Tibial artery (tissue), 4 donors: ENCODE results near the gene CAMTA1.

Experiments used
- DNase-seq, 2 donors: peaks; one replicate each; pipeline ENCODE4 v3.0.0-alpha.2; 2019
- H3K27ac ChIP-seq, 2 donors: fragments of 200-600 bp; sonication (generic) in 1 of 2; 1 replicate in 1 of 2; 2 replicates in 1 of 2; pipeline ENCODE4 v1.5.1; 2018 to 2019; ENCODE audit warnings: mild to moderate bottlenecking in 1 of 2
- H3K27me3 ChIP-seq, 2 donors: fragments of 200-600 bp; sonication (generic) in 1 of 2; one replicate each; pipeline versions ENCODE4 v1.5.1 to v1.6.0; 2016 to 2019
- H3K36me3 ChIP-seq, 3 donors: fragments of 200-600 bp; sonication (generic) in 2 of 3; one replicate each; pipeline ENCODE4 v1.5.1; 2016 to 2019; ENCODE audit warnings: mild to moderate bottlenecking in 2 of 3
- H3K4me1 ChIP-seq, 4 donors: fragments of 200-600 bp; sonication (generic) in 2 of 4; 1 replicate in 3 of 4; 2 replicates in 1 of 4; pipeline ENCODE4 v1.5.1; 2016 to 2019
- H3K4me3 ChIP-seq, 2 donors: fragments of 200-600 bp; sonication (generic) in 1 of 2; 1 replicate in 1 of 2; 2 replicates in 1 of 2; pipeline ENCODE4 v1.5.1; 2018 to 2019; ENCODE audit warnings: mild to moderate bottlenecking in 2 of 2
- H3K9me3 ChIP-seq, 3 donors: fragments of 200-600 bp; sonication (generic) in 1 of 3; one replicate each; pipeline ENCODE4 v1.5.1; 2016 to 2019
- CTCF ChIP-seq, 2 experiments: fragments of 200-600 bp in 1 of 2; fragments of 450-650 bp in 1 of 2; IDR thresholded peaks; one replicate each; pipeline ENCODE4 v1.5.1; 2017 to 2019; ENCODE audit warnings: antibody characterized with exemption in 2 of 2, mild to moderate bottlenecking in 1 of 2, moderate library complexity in 1 of 2
- intact Hi-C: fragments of 100-400 bp; cut with DNase I; formaldehyde crosslinking; loops from one replicate; pipeline ENCODE4 v1.15.0; 2023; ENCODE audit warnings: low total_unique reads

Gene CAMTA1

GRCh38 chr1:6991266-6991665 is 206.0 kb downstream of the CAMTA1 start:
- Histone ChIP-seq H3K9me3 (no peaks in the 10 kb centered on the region), H3K27ac (no peak overlapping the region), H3K27me3 (peaks cover 0 to 4% of the 10 kb centered on the region in 2 donors), H3K4me1 (no peaks in the 10 kb centered on the region), H3K4me3 (no peak overlapping the region), H3K36me3 (no peaks in the 10 kb centered on the region)
- DNase-seq: no peak
- no peak for TF ChIP-seq CTCF (IDR thresholded peaks at IDR 0.05)
- intact Hi-C loops: no loop called here

- H3K27me3 ChIP-seq: peaks cover 0 to 10% of the 10 kb centered on the region in 2 donors
- H3K4me1 ChIP-seq: no peaks in the 10 kb centered on the region
- no peak for DNase-seq
- H3K9me3 ChIP-seq: no peaks in the 10 kb centered on the region
- no peaks in the 10 kb centered on the region for H3K36me3 ChIP-seq
- no peak for TF ChIP-seq CTCF (IDR thresholded peaks at IDR 0.05)
- H3K27ac ChIP-seq: no peak overlapping the region
- intact Hi-C loops: no loop called here
- H3K4me3 ChIP-seq: no peak overlapping the region
These were observed 210.5 kb downstream of the CAMTA1 start for GRCh38 chr1:6995789-6996188.

GRCh38 chr1:6996371-6996770 is 211.1 kb downstream of the CAMTA1 start:
- H3K27me3 ChIP-seq: peaks cover 0 to 10% of the 10 kb centered on the region in 2 donors

GRCh38 chr1:6996866-6997265 is 211.6 kb downstream of the CAMTA1 start:
- H3K27me3 ChIP-seq: peaks cover 0 to 10% of the 10 kb centered on the region in 2 donors

More at GRCh38 chr1:6996371-6996770, 211.1 kb downstream of the CAMTA1 start:
- no peak for TF ChIP-seq CTCF (IDR thresholded peaks at IDR 0.05)
- Histone ChIP-seq H3K36me3 (no peaks in the 10 kb centered on the region), H3K4me3 (no peak overlapping the region), H3K4me1 (no peaks in the 10 kb centered on the region), H3K27ac (no peak overlapping the region), H3K9me3 (no peaks in the 10 kb centered on the region)
- intact Hi-C loops: no loop called here
- no peak for DNase-seq

GRCh38 chr1:6998267-6998666 is 213.0 kb downstream of the CAMTA1 start:
- peaks cover 0 to 10% of the 10 kb centered on the region in 2 donors for H3K27me3 ChIP-seq
- no peaks in the 10 kb centered on the region for H3K9me3 ChIP-seq
- no peaks in the 10 kb centered on the region for H3K4me1 ChIP-seq
- DNase-seq: no peak
- H3K36me3 ChIP-seq: no peaks in the 10 kb centered on the region
- no peak overlapping the region for H3K4me3 ChIP-seq
- intact Hi-C loops: no loop called here
- no peak for TF ChIP-seq CTCF (IDR thresholded peaks at IDR 0.05)
- H3K27ac ChIP-seq: no peak overlapping the region

More at GRCh38 chr1:6996866-6997265, 211.6 kb downstream of the CAMTA1 start:
- no peaks in the 10 kb centered on the region for H3K36me3 ChIP-seq
- DNase-seq: no peak
- no peak overlapping the region for H3K27ac ChIP-seq
- H3K4me3 ChIP-seq: no peak overlapping the region
- intact Hi-C loops: no loop called here
- H3K4me1 ChIP-seq: no peaks in the 10 kb centered on the region
- no peaks in the 10 kb centered on the region for H3K9me3 ChIP-seq
- TF ChIP-seq CTCF (IDR thresholded peaks at IDR 0.05): no peak

GRCh38 chr1:6999826-7000225 is 214.6 kb downstream of the CAMTA1 start:
- Histone ChIP-seq H3K4me1 (no peaks in the 10 kb centered on the region), H3K9me3 (no peaks in the 10 kb centered on the region), H3K27ac (no peak overlapping the region), H3K4me3 (no peak overlapping the region), H3K27me3 (peaks cover 0 to 10% of the 10 kb centered on the region in 2 donors), H3K36me3 (no peaks in the 10 kb centered on the region)
- no peak for DNase-seq
- intact Hi-C loops: no loop called here
- no peak for TF ChIP-seq CTCF (IDR thresholded peaks at IDR 0.05)
